Endothelial cell (in vitro differentiated cells): ENCODE measurements around the gene DNAH6. TPM values are rescaled to one million over a fixed set of nuclear protein-coding genes. Genes with fewer than 3 reads are reported as not detected.

Source experiments
- DNase-seq: peaks from one replicate; pipeline ENCODE4 v3.0.0; 2021; ENCODE audit warnings: low spot score
- H3K27ac Mint-ChIP-seq: one replicate; pipeline ENCODE4 v1.8.0; 2021; ENCODE audit warnings: mixed read lengths, inconsistent platforms; ENCODE audit not compliant: unreplicated experiment
- H3K27me3 Mint-ChIP-seq: one replicate; pipeline ENCODE4 v1.8.0; 2021; ENCODE audit warnings: mild to moderate bottlenecking, moderate library complexity, mixed read lengths, inconsistent platforms; ENCODE audit not compliant: unreplicated experiment
- H3K36me3 Mint-ChIP-seq: one replicate; pipeline ENCODE4 v1.8.0; 2021; ENCODE audit warnings: mild to moderate bottlenecking, low read depth, mixed read lengths, inconsistent platforms; ENCODE audit not compliant: unreplicated experiment
- H3K4me1 Mint-ChIP-seq: one replicate; pipeline ENCODE4 v1.8.0; 2021; ENCODE audit warnings: mild to moderate bottlenecking, mixed read lengths, inconsistent platforms; ENCODE audit not compliant: unreplicated experiment
- H3K4me3 Mint-ChIP-seq: one replicate; pipeline ENCODE4 v1.8.0; 2021; ENCODE audit warnings: mild to moderate bottlenecking, mixed read lengths, inconsistent platforms; ENCODE audit not compliant: unreplicated experiment
- H3K9me3 Mint-ChIP-seq: one replicate; pipeline ENCODE4 v1.8.0; 2021; ENCODE audit warnings: mixed read lengths, inconsistent platforms; ENCODE audit not compliant: unreplicated experiment
- total RNA-seq: library from RNA; stranded (reverse); fragmentation: NEBNext Ultra II Directional; extraction: Animal tissue kit (Norgen Biotek cat#: 25700); gene quantifications from one replicate; pipeline ENCODE4 v1.2.1, GENCODE V29; 2021; ENCODE audit not compliant: unreplicated experiment
- TF ChIP-seq, protein P1 (sequence below): fragments of 200-600 bp; sonication (generic); IDR thresholded peaks from one replicate; pipeline ENCODE4 v1.5.0; 2021; ENCODE audit warnings: antibody characterized with exemption; ENCODE audit not compliant: unreplicated experiment

DNAH6 gene
- total RNA-seq, 1 donor from 2014 or later: 7.8 TPM

DNA sequence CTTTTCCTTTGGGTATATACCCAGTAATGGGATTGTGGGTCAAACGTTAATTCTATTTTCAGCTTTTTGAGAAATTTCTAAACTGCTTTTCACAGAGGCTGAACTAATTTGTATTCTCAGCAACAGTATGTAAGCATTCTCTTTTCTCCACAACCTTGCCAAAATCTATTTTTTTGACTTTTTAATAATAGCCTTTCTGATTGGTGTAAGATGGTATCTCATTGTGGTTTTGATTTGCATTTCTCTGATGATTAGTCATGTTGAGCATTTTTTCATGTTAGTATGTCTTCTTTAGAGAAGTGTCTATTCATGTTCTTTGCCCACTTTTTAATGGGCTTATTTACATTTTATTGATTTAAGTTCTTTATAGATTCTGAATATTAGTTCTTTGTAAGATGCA is 219.1 kb downstream of the DNAH6 start:
- Mint-ChIP-seq H3K9me3 (no peaks in the 10 kb centered on the region), H3K27me3 (peaks cover 1% of the 10 kb centered on the region), H3K27ac (no peak overlapping the region), H3K36me3 (no peaks in the 10 kb centered on the region), H3K4me3 (no peak overlapping the region), H3K4me1 (no peaks in the 10 kb centered on the region)
- TF ChIP-seq, protein P1, sequence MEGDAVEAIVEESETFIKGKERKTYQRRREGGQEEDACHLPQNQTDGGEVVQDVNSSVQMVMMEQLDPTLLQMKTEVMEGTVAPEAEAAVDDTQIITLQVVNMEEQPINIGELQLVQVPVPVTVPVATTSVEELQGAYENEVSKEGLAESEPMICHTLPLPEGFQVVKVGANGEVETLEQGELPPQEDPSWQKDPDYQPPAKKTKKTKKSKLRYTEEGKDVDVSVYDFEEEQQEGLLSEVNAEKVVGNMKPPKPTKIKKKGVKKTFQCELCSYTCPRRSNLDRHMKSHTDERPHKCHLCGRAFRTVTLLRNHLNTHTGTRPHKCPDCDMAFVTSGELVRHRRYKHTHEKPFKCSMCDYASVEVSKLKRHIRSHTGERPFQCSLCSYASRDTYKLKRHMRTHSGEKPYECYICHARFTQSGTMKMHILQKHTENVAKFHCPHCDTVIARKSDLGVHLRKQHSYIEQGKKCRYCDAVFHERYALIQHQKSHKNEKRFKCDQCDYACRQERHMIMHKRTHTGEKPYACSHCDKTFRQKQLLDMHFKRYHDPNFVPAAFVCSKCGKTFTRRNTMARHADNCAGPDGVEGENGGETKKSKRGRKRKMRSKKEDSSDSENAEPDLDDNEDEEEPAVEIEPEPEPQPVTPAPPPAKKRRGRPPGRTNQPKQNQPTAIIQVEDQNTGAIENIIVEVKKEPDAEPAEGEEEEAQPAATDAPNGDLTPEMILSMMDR: no peak
- no peak for DNase-seq

DNA sequence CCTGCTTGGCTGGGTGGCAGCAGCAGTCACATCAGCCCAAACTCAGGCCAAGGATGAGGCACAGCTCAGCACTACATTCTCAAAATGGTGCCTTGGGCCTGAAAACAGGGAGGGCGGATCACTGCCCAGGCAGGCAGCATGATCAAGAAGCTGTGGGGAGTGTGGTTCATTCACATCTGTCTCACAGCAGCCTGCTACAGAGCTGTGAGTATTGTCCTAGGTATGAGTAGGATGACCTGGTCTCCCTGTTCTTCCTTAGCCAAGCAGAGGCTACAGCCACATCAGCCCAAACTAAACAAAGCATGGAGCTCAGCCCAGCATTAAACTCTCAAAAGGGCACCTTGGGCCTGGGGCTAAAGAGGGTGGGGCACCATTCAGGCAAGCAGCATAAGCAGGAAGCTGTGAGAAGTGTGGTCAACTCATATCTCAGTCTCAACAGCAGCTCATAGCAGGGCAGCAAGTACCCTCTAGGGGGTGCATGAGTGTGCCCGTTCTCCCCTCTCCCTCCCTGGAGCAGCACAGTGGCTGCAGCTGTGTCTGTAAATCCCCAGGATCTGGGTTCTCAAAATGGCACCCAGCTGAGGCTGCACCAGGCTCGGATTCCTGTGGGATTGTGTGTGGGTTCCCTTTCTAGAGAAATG is 225.0 kb downstream of the DNAH6 start:
- Mint-ChIP-seq H3K9me3 (no peaks in the 10 kb centered on the region), H3K4me1 (no peaks in the 10 kb centered on the region), H3K27ac (no peak overlapping the region), H3K4me3 (no peak overlapping the region), H3K27me3 (peaks cover 2% of the 10 kb centered on the region), H3K36me3 (peaks cover 10% of the 10 kb centered on the region)
- TF ChIP-seq, protein P1: no peak
- DNase-seq: no peak

DNA sequence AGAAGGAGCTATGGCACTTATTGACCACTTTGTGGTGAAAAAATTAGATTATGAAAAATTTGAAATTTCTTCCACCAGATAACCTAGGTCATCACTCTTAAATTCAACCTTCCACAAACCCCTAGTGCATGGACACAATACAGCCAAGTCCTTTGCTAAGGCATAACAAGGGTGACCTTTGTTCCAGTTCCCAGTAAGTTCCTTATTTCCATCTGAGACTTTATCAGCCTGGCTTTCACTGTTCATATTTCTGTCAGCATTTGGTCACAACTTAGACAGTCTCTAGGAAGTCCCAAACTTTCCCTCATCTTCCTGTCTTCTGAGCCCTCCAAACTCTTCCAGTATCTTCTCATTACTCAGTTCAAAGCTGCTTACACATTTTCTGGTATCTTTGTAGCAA is 232.0 kb downstream of the DNAH6 start:
- TF ChIP-seq, protein P1: no peak
- H3K27me3 Mint-ChIP-seq: peaks cover 7% of the 10 kb centered on the region
- no peak overlapping the region for H3K4me3 Mint-ChIP-seq
- no peak for DNase-seq
- H3K4me1 Mint-ChIP-seq: no peaks in the 10 kb centered on the region
- H3K9me3 Mint-ChIP-seq: no peaks in the 10 kb centered on the region
- no peak overlapping the region for H3K27ac Mint-ChIP-seq
- peaks cover 5% of the 10 kb centered on the region for H3K36me3 Mint-ChIP-seq

DNA sequence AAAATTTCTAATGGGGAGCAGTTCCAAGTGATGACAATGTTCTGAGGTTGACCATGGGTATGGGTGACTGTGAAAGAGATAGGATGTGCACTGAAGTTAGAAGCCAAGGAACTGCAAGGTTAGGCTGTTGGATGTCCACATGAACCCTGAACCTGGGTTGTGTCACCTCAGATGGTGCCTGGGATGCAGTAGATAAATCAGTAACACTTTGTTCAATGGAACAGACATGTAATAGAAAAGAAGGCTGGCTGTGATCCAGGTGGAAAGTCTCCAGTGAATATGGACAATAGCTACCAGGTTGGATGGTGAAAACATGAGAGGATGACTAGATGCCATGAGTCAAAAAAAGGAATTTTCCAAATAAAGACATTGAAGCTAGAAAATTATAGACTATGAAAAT is 233.1 kb downstream of the DNAH6 start:
- peaks cover 5% of the 10 kb centered on the region for H3K36me3 Mint-ChIP-seq
- no peak overlapping the region for H3K4me3 Mint-ChIP-seq
- peaks cover 7% of the 10 kb centered on the region for H3K27me3 Mint-ChIP-seq
- no peaks in the 10 kb centered on the region for H3K4me1 Mint-ChIP-seq
- TF ChIP-seq, protein P1: no peak
- no peaks in the 10 kb centered on the region for H3K9me3 Mint-ChIP-seq
- DNase-seq: no peak
- H3K27ac Mint-ChIP-seq: no peak overlapping the region

DNA sequence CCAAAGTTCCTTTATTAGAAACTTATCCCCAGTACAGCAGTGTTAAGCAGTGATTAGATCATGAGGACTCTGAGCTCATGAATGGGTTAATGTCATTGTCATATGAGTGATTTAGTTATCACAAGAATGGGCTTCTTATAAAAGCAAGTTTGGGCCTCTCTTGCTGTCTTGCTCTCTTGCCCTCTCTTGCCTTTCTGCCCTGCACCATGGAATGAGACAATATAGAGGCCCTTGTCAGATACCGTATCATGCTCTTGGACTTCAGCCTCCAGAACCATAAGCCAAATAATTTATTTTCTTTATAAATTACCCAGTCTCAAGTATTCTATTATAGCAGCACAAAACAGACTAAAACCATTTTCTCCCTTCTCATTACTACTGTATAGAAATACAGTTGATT is 238.8 kb downstream of the DNAH6 start:
- no peaks in the 10 kb centered on the region for H3K9me3 Mint-ChIP-seq
- DNase-seq: no peak
- TF ChIP-seq, protein P1: no peak
- no peak overlapping the region for H3K27ac Mint-ChIP-seq
- no peak overlapping the region for H3K4me3 Mint-ChIP-seq
- peaks cover 7% of the 10 kb centered on the region for H3K4me1 Mint-ChIP-seq
- H3K27me3 Mint-ChIP-seq: no peaks in the 10 kb centered on the region
- H3K36me3 Mint-ChIP-seq: no peaks in the 10 kb centered on the region
